WTC11 (cell line): ENCODE measurements around the gene CGNL1. TPM values are rescaled to one million over a fixed set of nuclear protein-coding genes. Genes with fewer than 3 reads are reported as not detected.
A peak's percentile ranks its signal among the peaks of the same experiment; 100 is the strongest.

Experiments
- ATAC-seq: fragments of 200-7000 bp; cut with Tn5 transposase; 2 replicates; pipeline ENCODE4 v1.10.0; 2021; ENCODE audit warnings: mild to moderate bottlenecking, moderate library complexity
- CTCF ChIA-PET: fragments of 300-600 bp; sonication (Branson Sonifier 250); formaldehyde crosslinking; loops from one replicate; lab custom pipeline; 2021; ENCODE audit warnings: antibody characterized with exemption; lab: Charles Lee
- POLR2A ChIA-PET: fragments of 350-600 bp; sonication (Branson Sonifier 250); formaldehyde crosslinking; loops from one replicate; lab custom pipeline; 2021; ENCODE audit warnings: antibody characterized with exemption; lab: Charles Lee
- DNase-seq: peaks from one replicate; pipeline ENCODE4 v3.0.0; 2021; ENCODE audit warnings: low spot score
- H3K27ac Mint-ChIP-seq: 2 replicates; pipeline ENCODE4 v1.8.0; 2021; ENCODE audit warnings: mixed read lengths
- H3K27me3 Mint-ChIP-seq: 2 replicates; pipeline ENCODE4 v1.8.0; 2021; ENCODE audit warnings: low read depth, mild to moderate bottlenecking, moderate library complexity, mixed read lengths
- H3K36me3 Mint-ChIP-seq: 2 replicates; pipeline ENCODE4 v1.8.0; 2021; ENCODE audit warnings: mixed read lengths
- H3K4me1 Mint-ChIP-seq: 2 replicates; pipeline ENCODE4 v1.8.0; 2022; ENCODE audit warnings: mixed read lengths
- H3K4me3 Mint-ChIP-seq: 2 replicates; pipeline ENCODE4 v1.8.0; 2021; ENCODE audit warnings: mild to moderate bottlenecking, moderate library complexity, mixed read lengths
- H3K9me3 Mint-ChIP-seq: 2 replicates; pipeline ENCODE4 v1.8.0; 2021; ENCODE audit warnings: mixed read lengths
- ATF1 ChIP-seq: sonication (generic); formaldehyde crosslinking; IDR thresholded peaks from 2 replicates; pipeline ENCODE4 v1.8.1; 2023; ENCODE audit warnings: mild to moderate bottlenecking, moderate library complexity, missing genetic modification reagents
- EMX1 ChIP-seq: fragments of 250-450 bp; sonication (Bioruptor Pico); IDR thresholded peaks from 2 replicates; pipeline ENCODE4 v1.8.0; 2021; ENCODE audit warnings: mild to moderate bottlenecking
- ESRRA ChIP-seq: sonication (generic); formaldehyde crosslinking; IDR thresholded peaks from 2 replicates; pipeline ENCODE4 v1.8.1; 2022; ENCODE audit warnings: mild to moderate bottlenecking, missing genetic modification reagents, borderline replicate concordance
- HMGA2 ChIP-seq: fragments of 250-450 bp; sonication (Bioruptor Pico); IDR thresholded peaks from 2 replicates; pipeline ENCODE4 v1.4.0; 2021; ENCODE audit warnings: mild to moderate bottlenecking, moderate library complexity
- IRF2 ChIP-seq: sonication (generic); formaldehyde crosslinking; IDR thresholded peaks from 2 replicates; pipeline ENCODE4 v1.8.0; 2022; ENCODE audit warnings: low read depth, missing genetic modification reagents, borderline replicate concordance
- MXD4 ChIP-seq: fragments of 250-450 bp; sonication (Bioruptor Pico); IDR thresholded peaks from 2 replicates; pipeline ENCODE4 v1.8.0; 2021; ENCODE audit warnings: mild to moderate bottlenecking, moderate library complexity, borderline replicate concordance
- NFATC4 ChIP-seq: fragments of 250-450 bp; sonication (Bioruptor Pico); IDR thresholded peaks from 2 replicates; pipeline ENCODE4 v1.9.0; 2021; ENCODE audit warnings: mild to moderate bottlenecking
- NFE2L1 ChIP-seq: sonication (generic); formaldehyde crosslinking; IDR thresholded peaks from 2 replicates; pipeline ENCODE4 v1.8.1; 2023; ENCODE audit warnings: missing genetic modification reagents
- NR1H2 ChIP-seq: sonication (generic); formaldehyde crosslinking; IDR thresholded peaks from 2 replicates; pipeline ENCODE4 v1.9.0; 2021; ENCODE audit warnings: mild to moderate bottlenecking, moderate library complexity, missing genetic modification reagents
- SMAD3 ChIP-seq: sonication (generic); formaldehyde crosslinking; IDR thresholded peaks from 2 replicates; pipeline ENCODE4 v1.8.0; 2022; ENCODE audit warnings: missing genetic modification reagents, mild to moderate bottlenecking, borderline replicate concordance
- TEAD4 ChIP-seq: sonication (generic); formaldehyde crosslinking; IDR thresholded peaks from 2 replicates; pipeline ENCODE4 v1.8.0; 2022; ENCODE audit warnings: mild to moderate bottlenecking, missing genetic modification reagents
- TP53 ChIP-seq: sonication (generic); formaldehyde crosslinking; IDR thresholded peaks from 2 replicates; pipeline ENCODE4 v1.8.1; 2023; ENCODE audit warnings: mild to moderate bottlenecking, missing genetic modification reagents
- ZNF138 ChIP-seq: sonication (generic); formaldehyde crosslinking; conservative IDR thresholded peaks from 2 replicates; pipeline ENCODE4 v1.8.1; 2022; ENCODE audit warnings: mild to moderate bottlenecking, moderate library complexity, missing genetic modification reagents
- ZNF232 ChIP-seq: sonication (generic); formaldehyde crosslinking; IDR thresholded peaks from 2 replicates; pipeline ENCODE4 v1.8.0; 2022; ENCODE audit warnings: mild to moderate bottlenecking, missing genetic modification reagents
- ZNF263 ChIP-seq: sonication (generic); formaldehyde crosslinking; IDR thresholded peaks from 2 replicates; pipeline ENCODE4 v1.8.1; 2022; ENCODE audit warnings: low read depth, mild to moderate bottlenecking, moderate library complexity, missing genetic modification reagents
- total RNA-seq: library from RNA; stranded (reverse); gene quantifications from 3 replicates; pipeline ENCODE4 v1.2.3, GENCODE V29; 2021
- TF ChIP-seq, protein P1 (sequence below): sonication (generic); formaldehyde crosslinking; IDR thresholded peaks from 2 replicates; pipeline ENCODE4 v1.8.1; 2023; ENCODE audit warnings: mild to moderate bottlenecking, moderate library complexity, missing genetic modification reagents
- TF ChIP-seq, protein P2 (sequence below): sonication (generic); formaldehyde crosslinking; IDR thresholded peaks from 2 replicates; pipeline ENCODE4 v1.8.1; 2023; ENCODE audit warnings: mild to moderate bottlenecking, missing genetic modification reagents, moderate library complexity
- TF ChIP-seq, protein P3 (sequence below): sonication (generic); formaldehyde crosslinking; IDR thresholded peaks from 2 replicates; pipeline ENCODE4 v1.8.0; 2022; ENCODE audit warnings: mild to moderate bottlenecking, missing genetic modification reagents
- TF ChIP-seq, protein P4 (sequence below): sonication (generic); formaldehyde crosslinking; IDR thresholded peaks from 2 replicates; pipeline ENCODE4 v1.8.0; 2022; ENCODE audit warnings: mild to moderate bottlenecking, missing genetic modification reagents
- TF ChIP-seq, protein P5 (sequence below): sonication (generic); formaldehyde crosslinking; IDR thresholded peaks from 2 replicates; pipeline ENCODE4 v1.8.1; 2023; ENCODE audit warnings: mild to moderate bottlenecking, missing genetic modification reagents
- TF ChIP-seq, protein P6 (sequence below): sonication (generic); formaldehyde crosslinking; conservative IDR thresholded peaks from 2 replicates; pipeline ENCODE4 v1.8.1; 2022; ENCODE audit warnings: mild to moderate bottlenecking, missing genetic modification reagents

CGNL1 gene
- total RNA-seq, 1 experiment from 2014 or later: 57.3 TPM

DNA sequence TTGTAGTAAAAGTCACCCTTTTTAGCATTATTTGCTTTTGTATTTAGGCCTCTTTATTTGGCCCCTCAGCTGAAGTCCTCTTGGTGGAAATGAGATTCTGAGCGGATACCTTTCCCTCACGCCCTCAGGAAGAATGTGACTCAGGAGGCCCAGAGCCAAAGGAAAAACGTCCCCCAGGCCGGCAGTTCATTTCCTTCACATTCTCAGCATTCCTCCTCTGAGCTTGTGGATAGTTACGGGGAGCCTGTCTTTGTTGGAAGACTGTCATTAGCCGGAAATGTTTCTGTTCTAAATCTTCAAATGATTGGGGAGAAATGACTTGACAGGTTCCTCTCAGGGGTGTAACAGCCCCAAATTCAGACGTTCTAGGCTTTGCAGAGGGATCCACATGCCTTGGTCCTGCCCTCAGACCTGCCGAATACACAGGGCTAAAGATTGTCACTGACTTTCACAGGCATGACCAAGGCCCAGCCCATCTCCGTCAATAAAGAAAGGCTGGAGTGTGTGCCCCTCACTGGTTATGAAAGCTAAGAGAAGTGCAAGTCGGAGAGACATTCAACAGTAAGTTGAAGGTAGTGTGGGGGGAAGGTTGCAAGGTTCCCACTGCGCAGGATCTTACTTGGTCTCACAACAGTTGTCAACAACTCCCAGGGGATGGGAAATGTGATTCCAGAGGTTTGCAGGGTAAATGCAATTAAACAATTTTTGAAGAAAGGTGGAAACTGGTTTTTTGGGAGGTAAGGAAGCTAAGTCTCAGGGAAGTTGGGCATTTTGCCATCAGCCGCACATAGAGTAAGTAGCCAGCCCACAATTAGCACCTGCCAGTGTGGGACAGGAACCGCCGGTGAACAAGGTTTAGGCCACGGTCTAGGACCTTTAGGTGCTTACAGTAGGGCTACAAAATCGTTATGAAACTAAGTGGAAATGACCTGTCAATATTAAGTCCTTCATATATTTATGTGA, 175.7 kb downstream of the CGNL1 start:
- Mint-ChIP-seq H3K4me1 (peaks cover 33% of the 10 kb centered on the region), H3K36me3 (peaks cover 44% of the 10 kb centered on the region), H3K4me3 (no peak overlapping the region), H3K9me3 (no peaks in the 10 kb centered on the region), H3K27ac (peak overlapping the region; percentile 96), H3K27me3 (no peaks in the 10 kb centered on the region)
- POLR2A ChIA-PET: no interaction called here
- DNase-seq (peak; percentile 56), ATAC-seq (peak; percentile 84)
- TF ChIP-seq MXD4 (CRISPR knock-in tag): no peak
- TF ChIP-seq TEAD4 (CRISPR knock-in tag): peak; percentile 32; the same call in 1 of the 2 replicates
- no peak for TF ChIP-seq NFATC4
- TF ChIP-seq ATF1 (CRISPR knock-in tag): no peak
- CTCF ChIA-PET: interaction anchor here (0.5 to 3.8 kb wide), 12 partner anchors 8 to 688 kb away, joined by 3 to 43 read pairs (median 4); no protein-coding TSS in a partner anchor

DNA sequence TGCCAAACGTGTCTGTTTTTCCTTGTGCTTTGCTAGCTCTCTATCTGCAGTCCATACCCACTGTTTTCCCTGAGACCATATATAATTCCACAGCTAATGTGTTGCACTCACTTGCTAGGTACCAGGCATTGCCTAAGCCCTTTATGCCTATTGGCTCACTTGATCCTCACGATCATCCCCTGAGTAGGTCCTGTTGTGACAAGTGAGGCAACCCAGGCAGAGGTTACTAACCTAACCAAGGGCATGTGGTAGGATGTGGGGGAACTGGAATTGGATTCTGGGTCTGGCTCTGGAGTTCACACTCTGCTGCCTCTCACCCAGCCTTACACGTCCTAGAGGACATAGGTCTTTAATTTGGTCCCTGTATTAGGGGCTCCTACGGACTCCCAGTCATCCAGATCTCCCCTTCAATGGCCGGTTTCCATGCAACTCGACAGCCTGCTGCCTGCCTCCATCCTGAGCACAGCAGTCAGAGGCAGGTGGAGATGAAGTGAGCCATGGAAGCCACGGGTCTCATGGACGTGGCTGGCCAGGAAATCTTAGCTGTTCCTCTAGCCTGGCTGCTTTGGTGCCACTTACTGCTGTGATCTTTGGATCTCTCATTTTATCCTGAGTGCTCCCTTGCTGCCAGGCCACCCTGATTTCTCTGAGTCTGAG, 176.5 kb downstream of the CGNL1 start:
- POLR2A ChIA-PET: no interaction called here
- H3K4me3 Mint-ChIP-seq: no peak overlapping the region
- H3K9me3 Mint-ChIP-seq: no peaks in the 10 kb centered on the region
- no peaks in the 10 kb centered on the region for H3K27me3 Mint-ChIP-seq
- no peak overlapping the region for H3K27ac Mint-ChIP-seq
- H3K36me3 Mint-ChIP-seq: peaks cover 37% of the 10 kb centered on the region
- peaks cover 33% of the 10 kb centered on the region for H3K4me1 Mint-ChIP-seq
- DNase-seq: no peak
- no peak for ATAC-seq
- CTCF ChIA-PET: interaction anchor here (1.0 to 3.8 kb wide), 6 partner anchors 11 to 212 kb away, joined by 3 to 43 read pairs (median 5); partner anchors contain the start of gene POLR2M
- TF ChIP-seq, protein P1, sequence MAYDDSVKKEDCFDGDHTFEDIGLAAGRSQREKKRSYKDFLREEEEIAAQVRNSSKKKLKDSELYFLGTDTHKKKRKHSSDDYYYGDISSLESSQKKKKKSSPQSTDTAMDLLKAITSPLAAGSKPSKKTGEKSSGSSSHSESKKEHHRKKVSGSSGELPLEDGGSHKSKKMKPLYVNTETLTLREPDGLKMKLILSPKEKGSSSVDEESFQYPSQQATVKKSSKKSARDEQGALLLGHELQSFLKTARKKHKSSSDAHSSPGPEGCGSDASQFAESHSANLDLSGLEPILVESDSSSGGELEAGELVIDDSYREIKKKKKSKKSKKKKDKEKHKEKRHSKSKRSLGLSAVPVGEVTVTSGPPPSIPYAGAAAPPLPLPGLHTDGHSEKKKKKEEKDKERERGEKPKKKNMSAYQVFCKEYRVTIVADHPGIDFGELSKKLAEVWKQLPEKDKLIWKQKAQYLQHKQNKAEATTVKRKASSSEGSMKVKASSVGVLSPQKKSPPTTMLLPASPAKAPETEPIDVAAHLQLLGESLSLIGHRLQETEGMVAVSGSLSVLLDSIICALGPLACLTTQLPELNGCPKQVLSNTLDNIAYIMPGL (CRISPR knock-in tag): no peak
- TF ChIP-seq NFE2L1 (no peak), HMGA2 (CRISPR knock-in tag) (no peak), ZNF138 (CRISPR knock-in tag) (no peak), ESRRA (CRISPR knock-in tag) (no peak), IRF2 (CRISPR knock-in tag) (no peak), ZNF263 (CRISPR knock-in tag) (no peak), EMX1 (CRISPR knock-in tag) (no peak), ZNF232 (CRISPR knock-in tag) (no peak), TP53 (CRISPR knock-in tag) (no peak), TEAD4 (CRISPR knock-in tag) (no peak), SMAD3 (CRISPR knock-in tag) (no peak), NR1H2 (no peak)
- TF ChIP-seq, protein P2, sequence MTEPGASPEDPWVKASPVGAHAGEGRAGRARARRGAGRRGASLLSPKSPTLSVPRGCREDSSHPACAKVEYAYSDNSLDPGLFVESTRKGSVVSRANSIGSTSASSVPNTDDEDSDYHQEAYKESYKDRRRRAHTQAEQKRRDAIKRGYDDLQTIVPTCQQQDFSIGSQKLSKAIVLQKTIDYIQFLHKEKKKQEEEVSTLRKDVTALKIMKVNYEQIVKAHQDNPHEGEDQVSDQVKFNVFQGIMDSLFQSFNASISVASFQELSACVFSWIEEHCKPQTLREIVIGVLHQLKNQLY (CRISPR knock-in tag): no peak
- TF ChIP-seq, protein P3, sequence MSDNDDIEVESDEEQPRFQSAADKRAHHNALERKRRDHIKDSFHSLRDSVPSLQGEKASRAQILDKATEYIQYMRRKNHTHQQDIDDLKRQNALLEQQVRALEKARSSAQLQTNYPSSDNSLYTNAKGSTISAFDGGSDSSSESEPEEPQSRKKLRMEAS (CRISPR knock-in tag): no peak
- TF ChIP-seq, protein P4, sequence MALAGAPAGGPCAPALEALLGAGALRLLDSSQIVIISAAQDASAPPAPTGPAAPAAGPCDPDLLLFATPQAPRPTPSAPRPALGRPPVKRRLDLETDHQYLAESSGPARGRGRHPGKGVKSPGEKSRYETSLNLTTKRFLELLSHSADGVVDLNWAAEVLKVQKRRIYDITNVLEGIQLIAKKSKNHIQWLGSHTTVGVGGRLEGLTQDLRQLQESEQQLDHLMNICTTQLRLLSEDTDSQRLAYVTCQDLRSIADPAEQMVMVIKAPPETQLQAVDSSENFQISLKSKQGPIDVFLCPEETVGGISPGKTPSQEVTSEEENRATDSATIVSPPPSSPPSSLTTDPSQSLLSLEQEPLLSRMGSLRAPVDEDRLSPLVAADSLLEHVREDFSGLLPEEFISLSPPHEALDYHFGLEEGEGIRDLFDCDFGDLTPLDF: no peak
- TF ChIP-seq, protein P5, sequence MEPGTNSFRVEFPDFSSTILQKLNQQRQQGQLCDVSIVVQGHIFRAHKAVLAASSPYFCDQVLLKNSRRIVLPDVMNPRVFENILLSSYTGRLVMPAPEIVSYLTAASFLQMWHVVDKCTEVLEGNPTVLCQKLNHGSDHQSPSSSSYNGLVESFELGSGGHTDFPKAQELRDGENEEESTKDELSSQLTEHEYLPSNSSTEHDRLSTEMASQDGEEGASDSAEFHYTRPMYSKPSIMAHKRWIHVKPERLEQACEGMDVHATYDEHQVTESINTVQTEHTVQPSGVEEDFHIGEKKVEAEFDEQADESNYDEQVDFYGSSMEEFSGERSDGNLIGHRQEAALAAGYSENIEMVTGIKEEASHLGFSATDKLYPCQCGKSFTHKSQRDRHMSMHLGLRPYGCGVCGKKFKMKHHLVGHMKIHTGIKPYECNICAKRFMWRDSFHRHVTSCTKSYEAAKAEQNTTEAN (CRISPR knock-in tag): no peak
- TF ChIP-seq, protein P6, sequence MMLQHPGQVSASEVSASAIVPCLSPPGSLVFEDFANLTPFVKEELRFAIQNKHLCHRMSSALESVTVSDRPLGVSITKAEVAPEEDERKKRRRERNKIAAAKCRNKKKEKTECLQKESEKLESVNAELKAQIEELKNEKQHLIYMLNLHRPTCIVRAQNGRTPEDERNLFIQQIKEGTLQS: no peak
